HG02852 (cell line): ENCODE measurements around the gene LRRC17.
"Not testable (repeated sequence)": the region's sequence is repeated elsewhere in the genome, so short reads cannot be mapped to it uniquely, and the experiment has no call there.

Experiments used
- ATAC-seq: cut with Tn5 transposase; IDR thresholded peaks from one replicate; pipeline ENCODE4 v1.9.1; 2021; ENCODE audit warnings: mild to moderate bottlenecking, moderate library complexity; ENCODE audit not compliant: unreplicated experiment

LRRC17 gene

DNA sequence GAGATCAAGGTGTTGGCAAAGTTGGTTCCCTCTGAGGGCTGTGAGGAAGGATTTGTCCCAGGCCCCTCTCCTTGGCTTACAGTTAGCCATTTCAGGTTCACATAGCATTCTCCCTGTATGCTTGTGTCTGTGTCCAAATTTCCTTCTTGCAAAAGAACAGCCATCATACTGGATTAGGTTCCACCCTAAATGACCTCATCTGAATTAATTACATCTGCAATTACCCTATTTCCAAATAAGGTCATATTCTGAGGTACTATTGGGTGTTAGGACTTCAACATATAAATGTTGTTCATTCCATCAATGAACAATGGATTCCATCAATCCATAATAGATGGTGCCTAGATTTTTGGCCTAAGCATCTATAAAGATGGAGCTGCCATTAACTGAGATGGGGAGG is 16.2 kb upstream of the LRRC17 start:
- ATAC-seq = no peak

DNA sequence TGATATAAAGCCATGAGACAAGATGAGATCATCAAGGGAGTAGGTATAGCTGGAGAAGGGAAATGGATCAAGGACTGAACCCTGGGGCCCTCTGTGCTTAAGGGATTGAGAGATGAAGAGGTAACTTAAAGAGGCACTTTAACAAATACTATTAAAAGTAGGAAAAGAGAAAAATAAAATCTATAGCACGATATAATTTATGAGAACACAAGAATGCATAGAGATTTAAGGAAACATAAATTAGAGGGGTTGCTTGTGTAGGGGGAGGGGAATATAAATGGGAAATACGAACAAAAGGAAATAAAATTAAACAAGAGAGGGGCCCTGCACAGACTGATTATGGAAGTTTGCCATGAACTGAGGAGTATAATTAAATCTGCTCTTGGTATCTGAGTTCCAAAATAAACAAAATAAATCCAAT is 15.6 kb upstream of the LRRC17 start:
- ATAC-seq = no peak

DNA sequence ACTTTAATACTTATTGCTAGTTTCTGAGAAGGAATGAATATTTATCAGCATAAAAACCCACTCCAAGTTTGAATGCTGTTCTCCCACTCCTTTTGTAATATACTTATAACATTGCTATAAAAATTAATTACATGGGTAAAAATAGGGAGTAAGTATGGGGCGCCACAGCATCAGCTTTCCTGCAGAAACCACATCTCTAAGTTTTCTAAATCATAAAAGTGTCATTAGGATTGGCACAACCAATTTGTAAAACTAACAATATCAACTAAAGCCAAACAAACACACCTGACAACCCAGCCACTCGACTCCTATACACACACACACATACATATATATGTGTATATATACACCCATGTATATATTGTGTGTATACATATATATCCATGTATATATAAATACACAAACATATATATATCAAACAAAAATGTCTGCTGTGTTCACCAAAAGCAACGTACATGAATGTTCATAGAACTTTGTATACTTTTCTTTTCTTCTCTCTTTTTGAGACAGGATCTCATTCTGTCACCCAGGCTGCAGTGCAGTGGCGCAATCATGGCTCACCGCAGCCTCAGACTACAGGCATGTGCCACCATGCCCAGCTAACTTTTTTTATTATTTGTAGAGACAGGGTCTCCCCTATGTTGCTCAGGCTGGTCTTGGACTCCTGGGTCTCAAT is 14.8 kb upstream of the LRRC17 start:
- ATAC-seq = no peak

DNA sequence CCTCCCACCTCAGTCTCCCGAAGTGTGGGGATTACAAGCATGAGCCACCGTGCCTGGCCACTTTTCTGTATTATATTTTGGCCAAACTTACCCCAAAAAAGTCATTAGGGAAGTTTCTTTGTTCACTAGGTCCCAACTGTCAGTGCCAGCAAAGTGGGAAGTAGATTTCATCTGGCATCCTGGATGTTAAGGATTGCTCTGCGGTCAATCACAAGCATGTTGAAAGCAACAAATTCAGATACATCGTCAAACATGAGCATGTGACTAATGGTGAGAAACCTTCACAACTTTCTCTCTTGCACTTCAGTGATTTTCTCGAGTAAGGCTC is 14.3 kb upstream of the LRRC17 start:
- ATAC-seq = no peak

DNA sequence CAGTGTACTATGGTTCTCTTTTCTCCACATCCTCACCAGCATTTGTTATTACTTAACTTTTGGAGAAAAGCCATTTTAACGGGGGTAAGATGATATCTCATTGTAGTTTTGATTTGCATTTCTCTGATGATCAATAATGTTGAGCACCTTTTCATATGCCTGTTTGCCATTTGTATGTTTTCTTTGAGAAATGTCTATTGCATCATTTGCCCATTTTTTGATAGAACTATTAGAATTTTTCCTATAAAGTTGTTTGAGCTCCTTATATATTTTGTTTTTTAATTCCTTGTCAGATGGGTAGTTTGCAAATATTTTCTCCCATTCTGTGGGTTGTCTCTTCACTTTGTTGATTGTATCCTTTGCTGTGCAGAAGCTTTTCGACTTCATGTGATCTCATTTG is 10.7 kb upstream of the LRRC17 start:
- not testable (repeated sequence) for ATAC-seq

DNA sequence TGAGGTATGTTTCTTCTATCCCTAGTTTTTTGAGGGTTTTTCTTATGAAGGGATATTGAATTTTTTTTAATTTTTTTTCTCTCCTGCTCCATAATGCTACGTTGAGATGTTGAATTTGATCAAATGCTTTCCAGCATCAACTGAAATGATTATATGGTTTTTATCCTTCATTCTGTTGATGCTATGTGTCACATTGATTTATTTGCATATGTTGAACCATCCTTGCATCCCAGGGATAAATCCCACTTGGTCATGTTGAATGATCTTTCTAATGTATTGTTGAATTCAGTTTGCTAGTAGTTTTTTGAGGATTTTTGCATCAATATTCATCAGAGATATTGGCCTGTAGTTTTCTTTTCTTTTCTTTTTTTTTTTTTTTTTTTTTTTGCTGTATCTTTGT is 9.2 kb upstream of the LRRC17 start:
- ATAC-seq = not testable (repeated sequence)

DNA sequence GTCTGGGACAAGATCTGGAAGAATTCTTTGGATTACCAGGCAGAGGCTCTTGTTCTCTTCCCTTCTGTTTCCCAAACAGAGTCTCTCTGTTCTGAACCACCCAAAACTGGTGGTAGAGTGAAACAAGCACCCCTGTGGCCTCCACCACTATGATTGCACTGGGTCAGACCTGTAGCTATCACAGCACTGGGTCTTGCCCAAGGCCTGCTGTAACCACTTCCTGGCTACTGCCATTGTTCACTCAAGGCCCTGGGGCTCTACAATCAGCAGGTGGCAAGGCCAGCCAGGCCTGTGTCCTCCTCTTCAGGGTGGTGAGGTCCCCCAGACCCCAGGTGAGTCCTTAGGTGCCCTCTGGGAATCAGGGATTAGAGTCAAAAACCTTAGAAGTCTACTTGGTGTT is 4.1 kb upstream of the LRRC17 start:
- no peak for ATAC-seq

DNA sequence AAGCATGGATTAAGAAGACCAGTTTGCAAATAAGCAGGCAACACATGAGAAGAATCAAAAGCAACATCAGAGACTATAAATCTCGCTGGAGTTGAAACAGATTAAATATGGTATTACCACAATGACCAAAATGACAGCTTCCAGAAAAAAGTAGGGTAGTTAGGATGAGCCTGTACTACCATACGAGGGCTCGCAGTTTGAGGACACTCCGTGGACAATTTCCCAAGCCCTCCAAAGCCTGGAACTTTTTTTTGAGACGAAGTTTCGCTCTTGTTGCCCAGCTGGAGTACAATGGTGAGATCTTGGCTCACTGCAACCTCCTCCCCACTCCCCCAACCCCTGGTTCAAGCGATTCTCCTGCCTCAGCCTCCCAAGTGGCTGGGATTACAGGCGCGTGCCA is 1.0 kb downstream of the LRRC17 start:
- no peak for ATAC-seq

DNA sequence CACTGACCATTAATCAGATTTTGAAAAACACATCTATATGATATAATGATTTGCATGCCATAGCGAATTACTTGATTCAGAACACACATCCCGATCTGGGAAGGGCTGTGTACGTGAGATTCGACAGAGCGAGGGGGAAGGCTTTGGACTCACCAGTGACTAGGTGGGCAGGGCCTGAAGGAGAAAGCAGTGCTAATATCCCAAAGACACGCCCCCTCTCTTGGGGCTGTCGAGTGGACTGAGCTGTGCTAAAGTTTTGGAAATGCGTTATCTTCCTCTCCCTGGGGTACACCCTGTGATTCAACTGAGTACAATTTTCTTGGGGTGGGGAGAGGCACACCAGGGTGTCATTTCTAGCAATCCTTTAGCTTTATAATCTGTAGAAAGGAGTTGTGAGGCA is 1.8 kb downstream of the LRRC17 start:
- no peak for ATAC-seq

DNA sequence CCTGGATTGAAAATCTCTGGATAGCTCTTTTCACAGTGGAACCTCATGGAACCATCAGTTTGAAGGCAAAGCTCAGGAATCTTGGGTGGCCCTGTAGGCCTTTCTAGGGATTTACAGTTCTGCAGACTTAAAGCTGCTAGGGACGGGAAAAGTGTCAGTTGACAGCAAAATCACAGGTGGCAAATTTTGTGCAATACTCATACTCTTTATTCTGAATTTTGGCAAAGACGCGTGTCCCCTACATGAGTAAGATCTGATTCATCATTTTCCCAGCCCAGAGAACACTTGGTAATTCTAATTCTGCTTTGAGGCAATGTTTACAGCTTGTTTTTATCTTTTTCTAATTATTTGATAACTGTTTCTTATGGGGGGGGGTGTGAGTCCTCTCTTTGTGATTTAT is 3.6 kb downstream of the LRRC17 start:
- ATAC-seq = no peak

DNA sequence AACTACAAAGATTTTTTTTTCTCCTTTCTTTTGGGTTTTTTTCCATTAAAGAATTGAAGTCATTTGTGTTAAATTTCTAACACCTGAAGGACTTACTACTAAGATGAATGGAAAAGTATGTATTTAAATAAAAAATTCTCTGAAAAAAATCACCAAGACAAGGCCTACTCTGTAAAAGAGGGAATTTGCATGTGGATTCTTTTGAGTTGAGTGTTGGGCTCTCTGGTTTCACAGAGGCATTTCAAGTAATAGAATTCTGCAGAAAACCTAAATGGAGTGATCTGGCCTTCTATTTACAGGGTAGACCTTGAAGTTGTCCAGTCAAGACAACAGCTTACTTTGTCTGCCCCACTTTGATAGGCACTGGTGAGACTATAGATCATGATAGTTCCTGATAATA is 4.1 kb downstream of the LRRC17 start:
- ATAC-seq = no peak

DNA sequence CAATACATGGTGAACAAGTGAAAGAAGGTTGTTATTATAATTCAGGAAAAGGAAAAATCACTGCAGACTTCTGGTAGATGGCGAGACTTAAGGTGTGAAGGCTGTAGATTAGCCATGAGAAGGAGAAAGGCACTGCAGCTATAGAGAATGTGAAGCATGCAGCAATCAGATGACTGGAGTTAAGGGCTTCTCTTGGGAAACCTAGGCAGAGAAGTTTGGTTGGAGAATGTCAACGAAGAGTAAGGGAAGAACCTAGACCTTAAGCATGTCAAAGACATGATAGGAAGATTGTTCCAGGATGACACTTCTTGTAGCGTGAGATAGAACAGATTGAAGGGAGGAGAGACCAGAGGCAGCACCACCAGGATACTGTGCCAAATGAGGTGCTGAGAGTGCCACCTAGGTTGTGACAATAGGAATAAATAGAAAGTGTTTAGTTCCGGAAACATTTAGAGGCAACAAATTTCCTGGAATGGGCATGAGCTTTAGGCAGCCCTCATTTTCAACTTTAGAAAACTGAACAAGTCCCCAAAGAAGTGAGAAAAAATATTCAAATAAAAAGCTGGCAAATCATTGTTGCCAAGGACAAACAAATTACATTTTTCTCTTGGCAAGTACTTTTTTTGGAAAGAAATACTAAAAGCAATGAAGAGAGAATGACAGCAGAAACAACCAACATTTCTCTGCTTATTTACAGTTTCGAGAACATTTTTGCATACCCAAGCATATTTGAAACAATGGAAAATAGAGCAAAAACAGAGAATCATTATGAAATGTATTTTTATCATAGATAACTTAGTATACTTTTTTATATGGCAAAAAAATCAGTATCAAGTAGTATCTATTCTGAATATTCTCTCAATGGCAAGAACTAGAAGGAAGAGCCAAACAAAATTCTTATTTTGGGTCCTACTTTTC is 4.9 kb downstream of the LRRC17 start:
- ATAC-seq = no peak

DNA sequence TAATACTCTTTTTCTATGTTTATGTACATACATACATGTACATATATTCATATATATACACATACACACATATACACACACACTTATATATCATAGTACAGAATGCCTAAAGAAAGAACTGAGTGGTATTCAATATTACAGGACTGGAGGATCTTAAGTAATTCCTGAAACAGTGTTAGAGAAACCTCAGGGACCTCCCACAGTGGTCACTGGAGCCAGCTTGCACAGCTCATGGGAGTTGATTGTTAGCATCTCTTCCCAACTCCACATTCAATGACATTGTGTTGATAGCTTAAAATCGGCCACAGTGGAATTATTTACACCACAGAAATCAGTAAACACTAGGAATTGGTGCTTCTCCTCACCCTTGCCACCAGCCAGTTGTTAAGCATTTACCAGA is 6.0 kb downstream of the LRRC17 start:
- ATAC-seq = no peak

DNA sequence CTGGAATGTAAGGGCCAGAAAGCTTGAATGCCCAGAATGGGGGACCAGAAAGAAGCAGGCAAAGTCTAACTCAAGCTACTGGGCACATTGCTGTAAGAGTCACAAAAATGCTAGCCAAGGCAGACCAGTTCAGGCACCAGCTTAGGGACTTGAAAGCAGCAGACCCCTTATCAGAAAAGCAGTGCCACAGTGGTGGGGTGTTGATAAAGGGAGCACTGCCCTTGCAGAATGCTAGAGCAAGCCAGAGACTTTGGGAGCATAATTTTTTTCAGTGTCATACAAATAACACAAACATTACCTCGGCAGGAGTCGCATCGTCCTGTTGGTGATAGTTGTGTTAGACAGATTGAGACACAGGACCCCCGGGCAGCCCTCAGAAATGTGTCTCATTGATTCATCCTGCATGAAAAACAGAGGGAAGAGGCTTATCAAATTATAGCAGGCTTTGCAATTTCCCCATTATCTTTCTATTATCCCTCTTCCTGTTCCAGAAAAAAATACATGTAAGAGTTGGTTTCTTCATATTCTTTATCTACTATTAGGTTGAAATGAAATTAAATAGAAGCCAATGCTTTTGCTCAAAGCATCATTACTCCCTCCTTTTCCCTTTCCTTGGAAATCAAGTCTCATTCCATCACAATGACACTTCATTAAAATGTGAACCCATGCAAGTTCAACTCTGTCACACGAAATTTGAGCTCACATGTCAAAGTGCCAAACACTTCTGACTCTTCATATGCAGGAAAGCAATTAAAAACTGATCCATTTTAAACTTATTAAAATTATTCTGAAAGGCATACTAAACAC is 13.4 kb downstream of the LRRC17 start:
- no peak for ATAC-seq

DNA sequence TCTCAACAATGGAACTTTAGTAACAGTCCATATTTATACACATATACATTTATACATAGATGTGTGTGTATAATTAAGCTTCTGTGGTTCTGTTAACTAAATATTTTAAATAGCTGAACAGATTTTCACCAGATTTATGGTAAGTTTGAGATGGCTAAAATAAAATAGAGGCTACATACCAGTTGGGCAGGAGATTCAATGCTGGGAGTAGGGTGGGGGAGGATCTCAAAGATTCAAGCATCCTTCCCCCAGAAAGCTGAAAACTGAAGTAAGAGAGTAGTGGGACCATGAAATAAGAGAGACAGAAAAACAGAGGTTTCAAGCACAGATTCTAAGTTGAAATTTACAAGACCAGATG is 14.0 kb downstream of the LRRC17 start:
- no peak for ATAC-seq

DNA sequence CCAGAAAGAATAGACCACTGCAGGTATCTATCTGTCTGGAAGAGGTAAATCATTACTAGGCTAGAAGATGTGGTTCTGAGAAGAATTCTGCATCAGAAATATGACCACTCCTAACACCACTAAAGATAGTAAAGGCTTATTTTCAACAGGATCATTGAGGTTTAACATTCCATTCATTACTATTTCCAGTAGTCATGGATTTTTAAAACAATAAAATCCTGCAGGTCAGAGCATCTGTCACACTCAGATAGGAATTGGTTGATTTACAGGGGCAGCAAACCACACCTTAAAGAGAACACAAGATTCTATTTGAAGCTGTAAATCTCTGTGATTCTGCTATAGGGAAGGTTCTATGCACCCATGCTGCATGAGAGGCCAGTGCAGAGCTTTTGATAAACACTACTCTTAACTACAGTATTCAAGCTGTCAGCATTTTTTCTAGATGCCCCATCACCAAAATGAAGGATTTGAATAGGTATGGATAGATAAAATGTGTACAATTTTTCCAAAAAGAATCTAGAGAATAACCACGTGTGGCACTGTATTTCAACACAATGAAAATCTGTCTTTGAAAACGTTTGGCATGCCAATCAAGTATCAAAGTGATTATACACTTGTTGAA is 14.6 kb downstream of the LRRC17 start:
- ATAC-seq = no peak

DNA sequence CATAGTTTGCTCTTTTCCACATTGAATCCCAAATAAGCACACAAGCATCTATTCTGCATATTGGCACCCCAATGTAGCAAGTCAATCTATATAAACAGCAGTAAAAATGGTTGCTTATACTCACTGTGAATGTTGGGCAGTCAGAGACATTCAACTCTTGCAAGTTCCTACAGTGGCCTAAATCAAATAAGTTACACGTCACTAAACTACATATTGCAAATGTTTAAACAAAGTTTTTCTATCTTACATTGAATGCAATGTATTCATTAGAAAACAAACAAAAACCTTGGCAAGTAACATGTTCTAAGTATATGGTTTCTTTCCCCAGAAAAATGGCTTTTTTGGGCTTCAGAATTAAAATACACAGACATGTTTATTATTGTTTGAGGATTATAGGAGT is 19.0 kb downstream of the LRRC17 start:
- ATAC-seq = no peak

DNA sequence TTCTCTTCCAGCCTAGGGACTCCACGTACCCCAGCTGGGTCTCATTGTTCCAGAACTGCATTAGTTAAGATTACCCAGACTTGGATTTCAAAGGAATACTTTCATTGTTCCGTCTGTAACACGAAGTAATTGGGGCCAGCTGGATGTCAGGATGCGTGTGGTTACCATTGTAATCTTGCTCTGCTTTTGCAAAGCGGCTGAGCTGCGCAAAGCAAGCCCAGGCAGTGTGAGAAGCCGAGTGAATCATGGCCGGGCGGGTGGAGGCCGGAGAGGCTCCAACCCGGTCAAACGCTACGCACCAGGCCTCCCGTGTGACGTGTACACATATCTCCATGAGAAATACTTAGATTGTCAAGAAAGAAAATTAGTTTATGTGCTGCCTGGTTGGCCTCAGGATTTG is 21.0 kb downstream of the LRRC17 start:
- ATAC-seq = no peak

DNA sequence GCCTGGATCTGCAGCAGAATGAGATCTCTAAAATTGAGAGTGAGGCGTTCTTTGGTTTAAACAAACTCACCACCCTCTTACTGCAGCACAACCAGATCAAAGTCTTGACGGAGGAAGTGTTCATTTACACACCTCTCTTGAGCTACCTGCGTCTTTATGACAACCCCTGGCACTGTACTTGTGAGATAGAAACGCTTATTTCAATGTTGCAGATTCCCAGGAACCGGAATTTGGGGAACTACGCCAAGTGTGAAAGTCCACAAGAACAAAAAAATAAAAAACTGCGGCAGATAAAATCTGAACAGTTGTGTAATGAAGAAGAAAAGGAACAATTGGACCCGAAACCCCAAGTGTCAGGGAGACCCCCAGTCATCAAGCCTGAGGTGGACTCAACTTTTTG is 21.4 kb downstream of the LRRC17 start:
- no peak for ATAC-seq

DNA sequence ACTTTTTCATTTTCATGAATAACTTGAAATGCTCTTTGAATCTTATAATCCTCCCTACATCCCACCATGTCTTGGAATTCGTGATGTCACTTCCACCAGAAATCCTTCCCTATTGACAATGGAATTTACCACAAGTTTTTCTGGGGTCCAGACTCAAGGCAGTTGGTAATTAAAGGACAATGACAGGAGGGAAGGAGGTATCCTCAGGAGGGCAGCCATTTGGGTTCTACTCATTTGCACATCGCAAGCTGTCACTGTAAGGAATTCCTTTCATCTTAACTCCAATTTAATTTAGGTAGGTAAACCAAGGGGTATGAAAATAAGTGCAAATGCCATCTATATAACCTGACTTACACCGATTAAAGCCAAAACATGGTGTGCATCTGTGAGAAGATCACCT is 21.9 kb downstream of the LRRC17 start:
- no peak for ATAC-seq

DNA sequence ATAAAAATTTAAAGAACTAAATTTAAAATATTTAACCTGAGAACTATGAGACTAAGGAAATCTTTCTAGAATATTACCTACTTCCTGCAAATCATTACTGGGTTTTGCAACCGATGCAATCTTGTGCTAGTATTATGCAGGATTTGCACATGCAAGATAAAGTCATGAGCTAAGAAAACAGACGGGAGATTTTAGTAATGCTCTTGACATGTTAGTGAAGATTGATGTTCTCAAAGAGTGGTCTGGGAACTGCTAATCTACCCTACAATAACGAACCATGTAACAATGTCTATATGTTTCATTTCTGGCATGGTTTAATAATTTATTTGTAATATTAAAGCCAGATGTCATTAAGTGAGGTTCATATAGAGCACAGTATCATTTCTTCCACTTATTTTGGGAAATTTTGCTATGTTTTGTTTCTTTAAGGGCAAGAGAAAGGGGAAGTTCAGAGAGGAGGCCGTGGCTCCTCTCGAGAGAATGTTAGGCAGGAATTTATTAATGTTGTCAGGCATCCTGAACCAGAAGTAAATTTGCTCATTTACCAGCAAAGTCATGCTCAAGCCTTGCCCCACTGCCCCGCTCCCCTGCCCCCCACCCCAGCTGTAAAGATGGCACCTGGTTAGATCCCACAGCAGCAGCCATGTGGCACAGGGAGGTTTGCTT is 22.8 kb downstream of the LRRC17 start:
- ATAC-seq = no peak
